Endothelial cell (in vitro differentiated cells): ENCODE results near the gene ZC3H12C. TPM values are rescaled to one million over a fixed set of nuclear protein-coding genes. Genes with fewer than 3 reads are reported as not detected.
"Not testable (repeated sequence)": the region's sequence is repeated elsewhere in the genome, so short reads cannot be mapped to it uniquely, and the experiment has no call there.

Experiments used
- DNase-seq: peaks from one replicate; pipeline ENCODE4 v3.0.0; 2021; ENCODE audit warnings: low spot score
- H3K27ac Mint-ChIP-seq: one replicate; pipeline ENCODE4 v1.8.0; 2021; ENCODE audit warnings: mixed read lengths, inconsistent platforms; ENCODE audit not compliant: unreplicated experiment
- H3K27me3 Mint-ChIP-seq: one replicate; pipeline ENCODE4 v1.8.0; 2021; ENCODE audit warnings: mild to moderate bottlenecking, moderate library complexity, mixed read lengths, inconsistent platforms; ENCODE audit not compliant: unreplicated experiment
- H3K36me3 Mint-ChIP-seq: one replicate; pipeline ENCODE4 v1.8.0; 2021; ENCODE audit warnings: mild to moderate bottlenecking, low read depth, mixed read lengths, inconsistent platforms; ENCODE audit not compliant: unreplicated experiment
- H3K4me1 Mint-ChIP-seq: one replicate; pipeline ENCODE4 v1.8.0; 2021; ENCODE audit warnings: mild to moderate bottlenecking, mixed read lengths, inconsistent platforms; ENCODE audit not compliant: unreplicated experiment
- H3K4me3 Mint-ChIP-seq: one replicate; pipeline ENCODE4 v1.8.0; 2021; ENCODE audit warnings: mild to moderate bottlenecking, mixed read lengths, inconsistent platforms; ENCODE audit not compliant: unreplicated experiment
- H3K9me3 Mint-ChIP-seq: one replicate; pipeline ENCODE4 v1.8.0; 2021; ENCODE audit warnings: mixed read lengths, inconsistent platforms; ENCODE audit not compliant: unreplicated experiment
- CTCF ChIP-seq: fragments of 200-600 bp; sonication (generic); IDR thresholded peaks from one replicate; pipeline ENCODE4 v1.5.0; 2021; ENCODE audit warnings: antibody characterized with exemption; ENCODE audit not compliant: unreplicated experiment
- total RNA-seq: library from RNA; stranded (reverse); fragmentation: NEBNext Ultra II Directional; extraction: Animal tissue kit (Norgen Biotek cat#: 25700); gene quantifications from one replicate; pipeline ENCODE4 v1.2.1, GENCODE V29; 2021; ENCODE audit not compliant: unreplicated experiment

Gene ZC3H12C
- total RNA-seq, 1 donor from 2014 or later: 6.4 TPM

GRCh38 chr11:110198031-110198729 lies 105.0 kb downstream of the ZC3H12C start:
- Mint-ChIP-seq H3K4me3 (no peak overlapping the region), H3K27ac (no peak overlapping the region), H3K4me1 (no peaks in the 10 kb centered on the region), H3K9me3 (no peaks in the 10 kb centered on the region), H3K36me3 (peaks cover 4% of the 10 kb centered on the region), H3K27me3 (peaks cover 4% of the 10 kb centered on the region)
- no peak for TF ChIP-seq CTCF
- no peak for DNase-seq

DNA sequence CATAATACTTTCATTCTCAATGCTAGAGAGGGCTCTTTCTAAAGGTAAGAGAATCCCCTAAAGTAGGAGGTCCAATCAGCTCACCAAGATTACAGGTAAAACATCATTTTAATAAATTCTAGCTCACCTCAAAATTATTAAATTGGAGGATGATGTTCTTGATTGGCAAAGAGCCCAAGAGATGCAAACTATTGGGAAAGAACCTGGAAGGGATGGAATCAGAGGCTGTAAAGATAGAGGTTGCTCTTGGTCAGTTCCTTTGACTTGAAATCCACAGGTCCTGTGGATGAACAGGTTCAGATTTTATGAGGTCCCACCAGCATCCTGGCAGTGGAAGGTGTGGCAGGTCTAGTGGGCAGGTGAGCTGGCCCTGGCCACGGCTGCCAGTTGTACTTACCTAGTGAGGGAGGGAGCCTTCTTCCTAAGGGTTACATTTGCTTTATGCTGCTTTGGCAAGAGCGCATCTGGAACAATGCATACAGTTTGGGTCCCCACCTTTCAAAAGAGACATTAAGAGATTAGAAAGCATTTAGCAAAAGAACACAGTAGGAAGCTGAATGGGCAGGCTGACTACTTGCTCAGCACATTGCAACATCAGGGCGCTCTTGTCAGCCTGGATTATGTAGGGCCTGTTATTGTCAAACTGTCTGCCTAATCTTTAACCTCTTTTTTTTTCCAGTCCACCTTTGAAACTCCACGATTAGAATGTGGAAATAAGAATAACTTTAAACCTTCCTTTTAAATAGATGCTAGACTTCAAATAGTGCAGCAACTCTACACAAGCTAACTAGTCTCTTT lies 106.2 kb downstream of the ZC3H12C start:
- no peak for TF ChIP-seq CTCF
- H3K27me3 Mint-ChIP-seq: peaks cover 4% of the 10 kb centered on the region
- no peaks in the 10 kb centered on the region for H3K4me1 Mint-ChIP-seq
- H3K36me3 Mint-ChIP-seq: peaks cover 4% of the 10 kb centered on the region
- H3K9me3 Mint-ChIP-seq: no peaks in the 10 kb centered on the region
- DNase-seq: no peak
- H3K27ac Mint-ChIP-seq: no peak overlapping the region
- no peak overlapping the region for H3K4me3 Mint-ChIP-seq

- no peaks in the 10 kb centered on the region for H3K9me3 Mint-ChIP-seq
- no peak overlapping the region for H3K27ac Mint-ChIP-seq
- H3K27me3 Mint-ChIP-seq: peaks cover 4% of the 10 kb centered on the region
- DNase-seq: no peak
- H3K4me3 Mint-ChIP-seq: no peak overlapping the region
- H3K36me3 Mint-ChIP-seq: peaks cover 4% of the 10 kb centered on the region
- no peak for TF ChIP-seq CTCF
- no peaks in the 10 kb centered on the region for H3K4me1 Mint-ChIP-seq
These were observed 107.0 kb downstream of the ZC3H12C start for GRCh38 chr11:110200241-110200640.

GRCh38 chr11:110200836-110201235 lies 107.6 kb downstream of the ZC3H12C start:
- H3K27ac Mint-ChIP-seq: no peak overlapping the region
- no peak for DNase-seq
- no peaks in the 10 kb centered on the region for H3K4me1 Mint-ChIP-seq
- H3K9me3 Mint-ChIP-seq: no peaks in the 10 kb centered on the region
- TF ChIP-seq CTCF: no peak
- peaks cover 1% of the 10 kb centered on the region for H3K27me3 Mint-ChIP-seq
- H3K4me3 Mint-ChIP-seq: no peak overlapping the region
- no peaks in the 10 kb centered on the region for H3K36me3 Mint-ChIP-seq

DNA sequence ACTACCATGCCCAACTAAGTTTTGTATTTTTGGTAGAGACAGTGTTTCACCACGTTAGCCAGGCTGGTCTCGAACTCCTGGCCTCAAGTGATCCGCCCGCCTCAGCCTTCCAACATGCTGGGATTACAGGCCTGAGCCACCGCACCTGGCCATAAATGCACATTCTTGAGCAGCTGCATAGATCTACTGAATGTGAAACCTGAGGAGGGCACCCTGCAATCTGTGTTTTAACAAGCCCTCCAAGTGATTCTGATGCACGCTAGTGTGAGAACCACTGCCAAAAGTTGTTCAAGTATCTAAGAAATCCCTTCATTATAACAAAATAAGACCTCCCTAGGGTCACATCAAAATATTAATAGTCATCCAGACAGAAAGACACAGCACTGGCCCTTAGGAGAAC lies 113.9 kb downstream of the ZC3H12C start:
- Mint-ChIP-seq H3K4me3 (no peak overlapping the region), H3K27ac (no peak overlapping the region), H3K4me1 (no peaks in the 10 kb centered on the region), H3K27me3 (peaks cover 3% of the 10 kb centered on the region), H3K9me3 (no peaks in the 10 kb centered on the region), H3K36me3 (no peaks in the 10 kb centered on the region)
- no peak for DNase-seq
- no peak for TF ChIP-seq CTCF

- DNase-seq, H3K9me3 Mint-ChIP-seq, H3K27ac Mint-ChIP-seq, H3K27me3 Mint-ChIP-seq, H3K4me3 Mint-ChIP-seq, H3K36me3 Mint-ChIP-seq, H3K4me1 Mint-ChIP-seq: not testable (repeated sequence)
These were observed 115.6 kb downstream of the ZC3H12C start for GRCh38 chr11:110208678-110209312.

DNA sequence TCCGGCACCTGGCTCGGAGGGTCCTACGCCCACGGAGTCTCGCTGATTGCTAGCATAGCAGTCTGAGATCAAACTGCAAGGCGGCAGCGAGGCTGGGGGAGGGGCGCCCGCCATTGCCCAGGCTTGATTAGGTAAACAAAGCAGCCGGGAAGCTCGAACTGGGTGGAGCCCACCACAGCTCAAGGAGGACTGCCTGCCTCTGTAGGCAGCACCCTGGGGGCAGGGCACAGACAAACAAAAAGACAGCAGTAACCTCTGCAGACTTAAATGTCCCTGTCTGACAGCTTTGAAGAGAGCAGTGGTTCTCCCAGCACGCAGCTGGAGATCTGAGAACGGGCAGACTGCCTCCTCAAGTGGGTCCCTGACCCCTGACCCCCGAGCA lies 116.1 kb downstream of the ZC3H12C start:
- H3K4me1 Mint-ChIP-seq, H3K36me3 Mint-ChIP-seq, H3K9me3 Mint-ChIP-seq, DNase-seq, H3K27ac Mint-ChIP-seq, H3K27me3 Mint-ChIP-seq, H3K4me3 Mint-ChIP-seq: not testable (repeated sequence)
